H1 (cell line): ENCODE results near the gene SHISA9. TPM values are rescaled to one million over a fixed set of nuclear protein-coding genes. Genes with fewer than 3 reads are reported as not detected.

ENCODE experiments used
- CTCF ChIA-PET: fragments of 300-600 bp; sonication (Branson Sonifier 250); formaldehyde crosslinking; loops from one replicate; lab custom pipeline; 2021; ENCODE audit not compliant: partially characterized antibody; lab: Charles Lee
- POLR2A ChIA-PET: fragments of 300-600 bp; sonication (Branson Sonifier 250); formaldehyde crosslinking; loops from one replicate; lab custom pipeline; 2021; ENCODE audit warnings: inconsistent platforms; ENCODE audit not compliant: partially characterized antibody; lab: Charles Lee
- DNase-seq, 2 experiments: peaks; one replicate each; pipeline versions ENCODE4 v3.0.0 to v3.0.0-alpha.2; 2010 to 2022; ENCODE audit warnings: low spot score in 2 of 2, low read depth in 1 of 2, mixed read lengths in 1 of 2
- FAIRE-seq: peaks from 2 replicates; lab custom pipeline; 2011; peaks lifted over from hg19 to GRCh38; lab: Jason Lieb, UNC
- H2AFZ ChIP-seq: 2 replicates; pipeline ENCODE4 v1.8.1; 2012; ENCODE audit warnings: low read length, inconsistent platforms
- H2AK5ac ChIP-seq: 2 replicates; pipeline ENCODE4 v1.6.1; 2013; ENCODE audit warnings: low read depth, low read length
- H2BK120ac ChIP-seq: replicated peaks from 2 replicates; pipeline ENCODE3; 2013; ENCODE audit warnings: low read depth, low read length, inconsistent platforms
- H2BK12ac ChIP-seq: 2 replicates; pipeline ENCODE4 v1.6.1; 2013; ENCODE audit warnings: low read depth, low read length
- H2BK15ac ChIP-seq: 2 replicates; pipeline ENCODE4 v1.6.1; 2013; ENCODE audit warnings: low read length
- H2BK20ac ChIP-seq: 2 replicates; pipeline ENCODE4 v1.6.1; 2013; ENCODE audit warnings: low read length
- H2BK5ac ChIP-seq: 2 replicates; pipeline ENCODE4 v1.6.1; 2013; ENCODE audit warnings: low read depth, low read length
- H3K14ac ChIP-seq: 2 replicates; pipeline ENCODE4 v1.6.1; 2013; ENCODE audit warnings: inconsistent platforms; ENCODE audit not compliant: insufficient read length
- H3K18ac ChIP-seq: 2 replicates; pipeline ENCODE4 v1.6.1; 2013; ENCODE audit warnings: low read length; ENCODE audit errors: extremely low read depth
- H3K23ac ChIP-seq: 2 replicates; pipeline ENCODE4 v1.6.1; 2013; ENCODE audit warnings: inconsistent platforms; ENCODE audit not compliant: insufficient read length
- H3K23me2 ChIP-seq: 2 replicates; pipeline ENCODE4 v1.6.1; 2013; ENCODE audit warnings: low read depth, low read length
- H3K27ac ChIP-seq: 2 replicates; pipeline ENCODE4 v1.6.1; 2011; ENCODE audit warnings: low read depth, low read length, inconsistent platforms
- H3K27me3 ChIP-seq, 4 experiments: replicated peaks in 1 of 4; 1 replicate in 1 of 4; 2 replicates in 3 of 4; pipeline versions ENCODE4 v1.6.1 to v1.8.1; 2011 to 2013; ENCODE audit warnings: low read length in 3 of 4, mild to moderate bottlenecking in 3 of 4, inconsistent platforms in 2 of 4, mixed read lengths in 2 of 4, moderate library complexity in 1 of 4; ENCODE audit not compliant: control insufficient read depth in 3 of 4, insufficient read depth in 3 of 4; ENCODE audit errors: extremely low read depth in 1 of 4
- H3K36me3 ChIP-seq, 4 experiments: 2 replicates each; pipeline versions ENCODE4 v1.6.1 to v1.8.1; 2011 to 2013; ENCODE audit warnings: mild to moderate bottlenecking in 4 of 4, low read length in 3 of 4, moderate library complexity in 2 of 4, control low read depth in 1 of 4, inconsistent platforms in 1 of 4; ENCODE audit not compliant: insufficient read depth in 4 of 4, control insufficient read depth in 2 of 4
- H3K4ac ChIP-seq: replicated peaks from 2 replicates; pipeline ENCODE3; 2013; ENCODE audit warnings: low read length, low read depth, mixed read lengths, inconsistent platforms; ENCODE audit not compliant: insufficient read length
- H3K4me1 ChIP-seq, 4 experiments: replicated peaks in 1 of 4; 1 replicate in 1 of 4; 2 replicates in 3 of 4; pipeline versions ENCODE4 v1.6.1 to v1.8.1; 2011 to 2013; ENCODE audit warnings: low read length in 3 of 4, inconsistent platforms in 2 of 4, mixed read lengths in 1 of 4; ENCODE audit not compliant: insufficient read depth in 4 of 4, control insufficient read depth in 3 of 4
- H3K4me2 ChIP-seq, 2 experiments: 2 replicates each; pipeline versions ENCODE4 v1.6.1 to v1.8.1; 2011 to 2013; ENCODE audit warnings: low read depth in 2 of 2, low read length in 2 of 2, control low read depth in 1 of 2, inconsistent platforms in 1 of 2, mild to moderate bottlenecking in 1 of 2; ENCODE audit not compliant: insufficient read depth in 1 of 2
- H3K4me3 ChIP-seq, 4 experiments: fragments of 200-600, 300-600 bp in 1 of 4; sonication (generic), shearing (Covaris generic), sonication (Bioruptor Twin) in 1 of 4; 2 replicates each; pipeline versions ENCODE4 v1.5.1 to v1.8.1; 2011 to 2016; ENCODE audit warnings: low read length in 4 of 4, low read depth in 3 of 4, control low read depth in 2 of 4, inconsistent platforms in 2 of 4, mild to moderate bottlenecking in 2 of 4, mixed read lengths in 1 of 4, moderate library complexity in 1 of 4; ENCODE audit not compliant: insufficient read depth in 2 of 4; ENCODE audit errors: extremely low read depth in 1 of 4
- H3K56ac ChIP-seq: replicated peaks from 2 replicates; pipeline ENCODE3; 2013; ENCODE audit warnings: low read depth, mild to moderate bottlenecking, mixed read lengths, low read length, inconsistent platforms; ENCODE audit not compliant: insufficient read length
- H3K79me1 ChIP-seq: 2 replicates; pipeline ENCODE4 v1.6.1; 2013; ENCODE audit warnings: low read depth, low read length, control low read depth
- H3K79me2 ChIP-seq, 2 experiments: 2 replicates each; pipeline versions ENCODE4 v1.6.1 to v1.8.1; 2012 to 2013; ENCODE audit warnings: low read length in 2 of 2, mild to moderate bottlenecking in 2 of 2, inconsistent platforms in 1 of 2; ENCODE audit not compliant: insufficient read depth in 2 of 2, control insufficient read depth in 1 of 2
- H3K9ac ChIP-seq, 4 experiments: replicated peaks in 1 of 4; 1 replicate in 1 of 4; 2 replicates in 3 of 4; pipeline versions ENCODE4 v1.6.1 to v1.8.1; 2011 to 2013; ENCODE audit warnings: low read depth in 3 of 4, low read length in 3 of 4, control low read depth in 2 of 4, mild to moderate bottlenecking in 2 of 4, moderate library complexity in 2 of 4, inconsistent platforms in 1 of 4; ENCODE audit errors: extremely low read depth in 1 of 4
- H3K9me3 ChIP-seq, 2 experiments: 2 replicates each; pipeline versions ENCODE4 v1.6.1 to v1.8.1; 2012 to 2013; ENCODE audit warnings: mild to moderate bottlenecking in 2 of 2, moderate library complexity in 2 of 2, control low read depth in 1 of 2, inconsistent platforms in 1 of 2, low read depth in 1 of 2, low read length in 1 of 2, mixed read lengths in 1 of 2; ENCODE audit not compliant: insufficient read depth in 2 of 2
- H4K20me1 ChIP-seq, 2 experiments: replicated peaks in 1 of 2; 2 replicates each; pipeline versions ENCODE3 to v1.8.1; 2011 to 2013; ENCODE audit warnings: inconsistent platforms in 2 of 2, low read length in 2 of 2, mild to moderate bottlenecking in 1 of 2; ENCODE audit not compliant: insufficient read depth in 2 of 2, control insufficient read depth in 1 of 2
- H4K5ac ChIP-seq: 2 replicates; pipeline ENCODE4 v1.6.1; 2013; ENCODE audit warnings: low read length, low read depth, mixed read lengths, inconsistent platforms; ENCODE audit not compliant: insufficient read length
- H4K8ac ChIP-seq: 2 replicates; pipeline ENCODE4 v1.8.0; 2013; ENCODE audit warnings: mild to moderate bottlenecking, moderate library complexity, low read length, inconsistent platforms; ENCODE audit not compliant: insufficient read depth; ENCODE audit errors: extremely low read depth
- H4K91ac ChIP-seq: replicated peaks from 2 replicates; pipeline ENCODE3; 2013; ENCODE audit warnings: low read length, mixed read lengths, inconsistent platforms; ENCODE audit not compliant: insufficient read length
- BACH1 ChIP-seq: IDR thresholded peaks from 2 replicates; pipeline ENCODE4 v1.6.1; 2012; ENCODE audit warnings: low read length, improper control_type of control experiment
- BCL11A ChIP-seq, 2 experiments: IDR thresholded peaks; one replicate each; pipeline ENCODE4 v1.6.1; 2011; ENCODE audit warnings: low read depth in 2 of 2, low read length in 2 of 2, mild to moderate bottlenecking in 2 of 2
- E2F6 ChIP-seq: IDR thresholded peaks from 2 replicates; pipeline ENCODE4 v1.6.1; 2012; ENCODE audit warnings: inconsistent platforms
- GTF2F1 ChIP-seq: IDR thresholded peaks from 2 replicates; pipeline ENCODE4 v1.6.1; 2012; ENCODE audit warnings: low read depth, low read length, improper control_type of control experiment, borderline replicate concordance
- HDAC2 ChIP-seq, 2 experiments: fragments of 300-600 bp in 1 of 2; sonication (generic) in 1 of 2; IDR thresholded peaks; 2 replicates each; pipeline ENCODE4 v1.6.1; 2011 to 2012; ENCODE audit warnings: low read depth in 2 of 2, low read length in 2 of 2, mild to moderate bottlenecking in 2 of 2, moderate library complexity in 2 of 2, borderline replicate concordance in 1 of 2, inconsistent platforms in 1 of 2
- NANOG ChIP-seq: IDR thresholded peaks from 2 replicates; pipeline ENCODE4 v1.6.1; 2011; ENCODE audit warnings: low read length, low read depth, mild to moderate bottlenecking, inconsistent platforms; ENCODE audit not compliant: insufficient read depth, poor library complexity, severe bottlenecking
- RNF2 ChIP-seq: fragments of 200-900, 300-1000 bp; sonication (generic); IDR thresholded peaks from 2 replicates; pipeline ENCODE4 v1.7.1; 2016; ENCODE audit warnings: borderline replicate concordance, low read depth, mild to moderate bottlenecking, antibody characterized with exemption, low read length; ENCODE audit not compliant: poor library complexity, severe bottlenecking; ENCODE audit errors: missing control alignments
- SIRT6 ChIP-seq: IDR thresholded peaks from one replicate; pipeline ENCODE4 v1.7.1; 2012; ENCODE audit warnings: low read length, inconsistent platforms
- SIX5 ChIP-seq: IDR thresholded peaks from 2 replicates; pipeline ENCODE4 v1.6.1; 2011; ENCODE audit warnings: mild to moderate bottlenecking, low read depth, low read length
- TBP ChIP-seq: IDR thresholded peaks from 2 replicates; pipeline ENCODE4 v1.6.1; 2011; ENCODE audit warnings: low read depth, low read length, improper control_type of control experiment
- WGBS, 2 experiments: shearing (Covaris generic) in 1 of 2; methylation state at CpG; one replicate each; pipeline versions ENCODE4 v1.1.6 to v1.1.7; 2013 to 2015; ENCODE audit warnings: low lambda C conversion rate in 2 of 2, mixed read lengths in 2 of 2, inconsistent platforms in 1 of 2, low coverage in 1 of 2, missing lambda C conversion rate in 1 of 2; ENCODE audit not compliant: insufficient replicate concordance in 2 of 2, insufficient coverage in 1 of 2, insufficient read length in 1 of 2; ENCODE audit errors: extremely low coverage in 1 of 2, missing lambda C conversion rate in 1 of 2; 5-methylcytosine and 5-hydroxymethylcytosine counted together
- polyA plus RNA-seq, 7 experiments: library from polyadenylated mRNA; depleted of rRNA in 3 of 7; stranded (reverse) in 5 of 7; unstranded in 2 of 7; fragments of >200 nt in 5 of 7; fragments of 200-250 nt in 2 of 7; gene quantifications; 1 replicate in 5 of 7; 2 replicates in 1 of 7; 4 replicates in 1 of 7; pipeline versions ENCODE4 v1.2.1 to v1.2.3, GENCODE V29; 2011 to 2013; ENCODE audit warnings: missing spikeins in 2 of 7, mixed read lengths in 2 of 7
- total RNA-seq: library from RNA; stranded (reverse); fragmentation: NEBNext Ultra II Directional; extraction: Animal tissue kit (Norgen Biotek cat#: 25700); gene quantifications from 2 replicates; pipeline ENCODE4 v1.2.1, GENCODE V29; 2021

The SHISA9 gene
- total and polyA plus RNA-seq, 2 of the 8 experiments (the other 6 are each of a cell fraction or from before 2014, with no cell fraction given), result 25.6 to 39.8 TPM

GRCh38 chr16:12994402-12994801, 93.0 kb downstream of the SHISA9 start:
- H3K4me1 ChIP-seq, result peaks cover 0 to 3% (median 1%) of the 10 kb centered on the region in 4 experiments; a peak in 2 of 7 replicates
- H4K8ac ChIP-seq, result no peak overlapping the region
- H3K14ac ChIP-seq, result no peak overlapping the region
- no peak overlapping the region for H4K5ac ChIP-seq
- H2BK15ac ChIP-seq, result no peak overlapping the region
- no peak overlapping the region for H3K4me3 ChIP-seq
- ChIA-PET CTCF (interaction anchor here (0.6 kb wide), 3 partner anchors 35 to 410 kb away, joined by 3 read pairs; no protein-coding TSS in a partner anchor), POLR2A (no interaction called here)
- no peak overlapping the region for H2BK120ac ChIP-seq
- no peak overlapping the region for H2AFZ ChIP-seq
- H4K91ac ChIP-seq, result no peak overlapping the region
- H3K79me1 ChIP-seq, result peaks cover 2% of the 10 kb centered on the region; the same call in 1 of the 2 replicates
- H2AK5ac ChIP-seq, result no peak overlapping the region
- H3K23ac ChIP-seq, result no peak overlapping the region
- H3K27ac ChIP-seq, result no peak overlapping the region
- no peak overlapping the region for H2BK20ac ChIP-seq
- DNase-seq, result no peak
- peaks cover 0 to 2% of the 10 kb centered on the region in 2 experiments for H4K20me1 ChIP-seq
- H3K9me3 ChIP-seq, result no peaks in the 10 kb centered on the region
- H3K27me3 ChIP-seq, result no peaks in the 10 kb centered on the region; a peak in 1 of 7 replicates
- H3K9ac ChIP-seq, result no peak overlapping the region
- H3K18ac ChIP-seq, result no peak overlapping the region
- H3K4ac ChIP-seq, result no peak overlapping the region
- H3K36me3 ChIP-seq, result no peaks in the 10 kb centered on the region
- no peak overlapping the region for H3K56ac ChIP-seq
- H3K4me2 ChIP-seq, result no peak overlapping the region; a peak in 1 of 4 replicates
- H3K79me2 ChIP-seq, result peaks cover 0 to 75% of the 10 kb centered on the region in 2 experiments; a peak in 3 of 4 replicates
- H2BK5ac ChIP-seq, result no peak overlapping the region
- TF ChIP-seq E2F6 (no peak), TBP (no peak), HDAC2 (IDR thresholded peaks at IDR 0.05; ENCODE audit: borderline replicate concordance in 1 of 2, low read depth in 2 of 2, low read length in 2 of 2) (no peak), SIX5 (no peak), NANOG (no peak), RNF2 (no peak), BCL11A (IDR thresholded peaks at IDR 0.05; ENCODE audit: low read depth in 2 of 2, low read length in 2 of 2) (no peak), SIRT6 (no peak), BACH1 (no peak), GTF2F1 (no peak)
- H2BK12ac ChIP-seq, result no peak overlapping the region
- FAIRE-seq, result no peak
- 92% methylated on average over 4 of the region's 4 CpGs; no CpG with 5 or more reads in 1 of the 2 experiments for WGBS, 2 experiments
- no peaks in the 10 kb centered on the region for H3K23me2 ChIP-seq
